ENCODE measurements around the gene VSIG10.

The VSIG10 gene

GRCh38 chr12:118135788-118136558 is 32.2 kb upstream of the VSIG10 start, which contains the start of gene PEBP1 (continued):
- no peak for TF ChIP-seq SCRT1 (tag by site-specific recombination; IDR thresholded peaks at IDR 0.05; ENCODE audit: borderline replicate concordance)
- TF ChIP-seq ZIC2 (tag by site-specific recombination; IDR thresholded peaks at IDR 0.05), result peak; percentile 62; the same call in 1 of the 2 replicates
- TF ChIP-seq ZNF660 (tag by site-specific recombination; IDR thresholded peaks at IDR 0.05), result peak; percentile 55; the same call in 1 of the 2 replicates
- no peak for TF ChIP-seq ZSCAN4 (tag by site-specific recombination; IDR thresholded peaks at IDR 0.05)
- peak; percentile 89 for TF ChIP-seq ZFHX2 (tag by site-specific recombination; conservative IDR thresholded peaks at IDR 0.05)
- peak; percentile 100 for TF ChIP-seq KLF10 (tag by site-specific recombination; IDR thresholded peaks at IDR 0.05)
- no peak for TF ChIP-seq ZNF488 (tag by site-specific recombination; IDR thresholded peaks at IDR 0.05)
- TF ChIP-seq HIC1 (tag by site-specific recombination; IDR thresholded peaks at IDR 0.05), result peak; percentile 50; the same call in 1 of the 2 replicates
- TF ChIP-seq ZNF404 (tag by site-specific recombination; IDR thresholded peaks at IDR 0.05), result no peak
- 0 out of 2 replicates have a peak, but pooled peaks have one; percentile 36 for TF ChIP-seq ZNF785 (tag by site-specific recombination; IDR thresholded peaks at IDR 0.05)
- peak; percentile 75 for TF ChIP-seq EGR2 (tag by site-specific recombination; IDR thresholded peaks at IDR 0.05; ENCODE audit: low read depth)
- TF ChIP-seq ZNF391 (tag by site-specific recombination; IDR thresholded peaks at IDR 0.05; ENCODE audit: borderline replicate concordance, low read depth), result peak; percentile 73; the same call in 1 of the 2 replicates
- TF ChIP-seq YY2 (tag by site-specific recombination; IDR thresholded peaks at IDR 0.05), result no peak
- peak; percentile 96 for TF ChIP-seq SP3 (tag by site-specific recombination; IDR thresholded peaks at IDR 0.05)
- TF ChIP-seq ZNF341 (tag by site-specific recombination; IDR thresholded peaks at IDR 0.05; ENCODE audit: low read depth), result peak; percentile 97
- no peak for TF ChIP-seq ZNF184 (tag by site-specific recombination; IDR thresholded peaks at IDR 0.05)
- no peak for TF ChIP-seq ZNF585B (tag by site-specific recombination; IDR thresholded peaks at IDR 0.05)
- TF ChIP-seq SP7 (tag by site-specific recombination; IDR thresholded peaks at IDR 0.05), result peak; percentile 74
- TF ChIP-seq ZNF433 (tag by site-specific recombination; IDR thresholded peaks at IDR 0.05; ENCODE audit: low read depth), result no peak
- TF ChIP-seq ZNF529 (tag by site-specific recombination; IDR thresholded peaks at IDR 0.05; ENCODE audit: insufficient replicate concordance), result no peak
- no peak for TF ChIP-seq ZNF302 (tag by site-specific recombination; IDR thresholded peaks at IDR 0.05; ENCODE audit: low read depth)
- no peak for TF ChIP-seq ZNF747 (tag by site-specific recombination; IDR thresholded peaks at IDR 0.05)
- no peak for TF ChIP-seq ZNF555 (tag by site-specific recombination; conservative IDR thresholded peaks at IDR 0.05)
- no peak for TF ChIP-seq ZBTB1 (tag by site-specific recombination; IDR thresholded peaks at IDR 0.05)
- peak; percentile 56 for TF ChIP-seq ZNF324 (tag by site-specific recombination; IDR thresholded peaks at IDR 0.05)
- TF ChIP-seq ZNF23 (tag by site-specific recombination; IDR thresholded peaks at IDR 0.05; ENCODE audit: borderline replicate concordance), result no peak
- TF ChIP-seq ZNF449 (tag by site-specific recombination; IDR thresholded peaks at IDR 0.05), result no peak
- TF ChIP-seq ZFP3 (tag by site-specific recombination; IDR thresholded peaks at IDR 0.05; ENCODE audit: low read depth), result no peak
- TF ChIP-seq ZNF114 (tag by site-specific recombination; IDR thresholded peaks at IDR 0.05), result no peak
- TF ChIP-seq KLF7 (tag by site-specific recombination; IDR thresholded peaks at IDR 0.05; ENCODE audit: borderline replicate concordance), result peak; percentile 85
- no peak for TF ChIP-seq ZNF214 (tag by site-specific recombination; IDR thresholded peaks at IDR 0.05; ENCODE audit: borderline replicate concordance)
- TF ChIP-seq IKZF3 (tag by site-specific recombination; IDR thresholded peaks at IDR 0.05), result peak; percentile 75; the same call in 1 of the 2 replicates
- TF ChIP-seq ZNF544 (tag by site-specific recombination; IDR thresholded peaks at IDR 0.05), result no peak
- TF ChIP-seq ZNF560 (tag by site-specific recombination; IDR thresholded peaks at IDR 0.05; ENCODE audit: borderline replicate concordance), result no peak
- no peak for TF ChIP-seq ZNF664 (tag by site-specific recombination; IDR thresholded peaks at IDR 0.05)
- TF ChIP-seq ZNF311 (tag by site-specific recombination; IDR thresholded peaks at IDR 0.05; ENCODE audit: borderline replicate concordance), result no peak
- no peak for TF ChIP-seq ZNF621 (tag by site-specific recombination; IDR thresholded peaks at IDR 0.05)
